H1 (cell line): Measurements from ENCODE around the gene SPTBN4. TPM values are rescaled to one million over a fixed set of nuclear protein-coding genes. Genes with fewer than 3 reads are reported as not detected.

Source experiments
- BCL11A ChIP-seq, 2 experiments: IDR thresholded peaks; one replicate each; pipeline ENCODE4 v1.6.1; 2011; ENCODE audit warnings: low read depth in 2 of 2, low read length in 2 of 2, mild to moderate bottlenecking in 2 of 2
- BRCA1 ChIP-seq: IDR thresholded peaks from 2 replicates; pipeline ENCODE4 v1.6.1; 2012; ENCODE audit warnings: low read depth, low read length, improper control_type of control experiment
- CREB1 ChIP-seq: IDR thresholded peaks from 2 replicates; pipeline ENCODE4 v1.6.1; 2012; ENCODE audit warnings: inconsistent platforms
- FOSL1 ChIP-seq: IDR thresholded peaks from 2 replicates; pipeline ENCODE4 v1.6.1; 2011; ENCODE audit warnings: mild to moderate bottlenecking, low read depth, low read length, moderate library complexity; ENCODE audit not compliant: insufficient read depth
- GABPA ChIP-seq: IDR thresholded peaks from 2 replicates; pipeline ENCODE4 v1.6.1; 2011; ENCODE audit warnings: mild to moderate bottlenecking, low read length, moderate library complexity, borderline replicate concordance; ENCODE audit not compliant: insufficient read depth
- KDM4A ChIP-seq: IDR thresholded peaks from one replicate; pipeline ENCODE4 v1.7.1; 2012; ENCODE audit warnings: low read depth, mild to moderate bottlenecking, moderate library complexity, low read length, inconsistent platforms; ENCODE audit not compliant: severe bottlenecking
- SIN3A ChIP-seq, 2 experiments: IDR thresholded peaks in 1 of 2; conservative IDR thresholded peaks in 1 of 2; 2 replicates each; pipeline ENCODE4 v1.6.1; 2011 to 2012; ENCODE audit warnings: low read length in 2 of 2, improper control_type of control experiment in 1 of 2, low read depth in 1 of 2, mild to moderate bottlenecking in 1 of 2
- TCF12 ChIP-seq: IDR thresholded peaks from 2 replicates; pipeline ENCODE4 v1.6.1; 2011; ENCODE audit warnings: low read depth, mild to moderate bottlenecking, low read length
- polyA plus RNA-seq, 7 experiments: library from polyadenylated mRNA; depleted of rRNA in 3 of 7; stranded (reverse) in 5 of 7; unstranded in 2 of 7; fragments of >200 nt in 5 of 7; fragments of 200-250 nt in 2 of 7; gene quantifications; 1 replicate in 5 of 7; 2 replicates in 1 of 7; 4 replicates in 1 of 7; pipeline versions ENCODE4 v1.2.1 to v1.2.3, GENCODE V29; 2011 to 2013; ENCODE audit warnings: missing spikeins in 2 of 7, mixed read lengths in 2 of 7
- total RNA-seq: library from RNA; stranded (reverse); fragmentation: NEBNext Ultra II Directional; extraction: Animal tissue kit (Norgen Biotek cat#: 25700); gene quantifications from 2 replicates; pipeline ENCODE4 v1.2.1, GENCODE V29; 2021
- TF ChIP-seq, protein P1 (sequence below): fragments of 300-600 bp; sonication (generic); IDR thresholded peaks from 2 replicates; pipeline ENCODE4 v1.7.1; 2012; ENCODE audit warnings: low read length, moderate library complexity, mild to moderate bottlenecking, inconsistent platforms; ENCODE audit not compliant: insufficient replicate concordance

SPTBN4 gene
- total and polyA plus RNA-seq, 2 of the 8 experiments (the other 6 are each of a cell fraction or from before 2014, with no cell fraction given), result 1.9 to 3.0 TPM

DNA sequence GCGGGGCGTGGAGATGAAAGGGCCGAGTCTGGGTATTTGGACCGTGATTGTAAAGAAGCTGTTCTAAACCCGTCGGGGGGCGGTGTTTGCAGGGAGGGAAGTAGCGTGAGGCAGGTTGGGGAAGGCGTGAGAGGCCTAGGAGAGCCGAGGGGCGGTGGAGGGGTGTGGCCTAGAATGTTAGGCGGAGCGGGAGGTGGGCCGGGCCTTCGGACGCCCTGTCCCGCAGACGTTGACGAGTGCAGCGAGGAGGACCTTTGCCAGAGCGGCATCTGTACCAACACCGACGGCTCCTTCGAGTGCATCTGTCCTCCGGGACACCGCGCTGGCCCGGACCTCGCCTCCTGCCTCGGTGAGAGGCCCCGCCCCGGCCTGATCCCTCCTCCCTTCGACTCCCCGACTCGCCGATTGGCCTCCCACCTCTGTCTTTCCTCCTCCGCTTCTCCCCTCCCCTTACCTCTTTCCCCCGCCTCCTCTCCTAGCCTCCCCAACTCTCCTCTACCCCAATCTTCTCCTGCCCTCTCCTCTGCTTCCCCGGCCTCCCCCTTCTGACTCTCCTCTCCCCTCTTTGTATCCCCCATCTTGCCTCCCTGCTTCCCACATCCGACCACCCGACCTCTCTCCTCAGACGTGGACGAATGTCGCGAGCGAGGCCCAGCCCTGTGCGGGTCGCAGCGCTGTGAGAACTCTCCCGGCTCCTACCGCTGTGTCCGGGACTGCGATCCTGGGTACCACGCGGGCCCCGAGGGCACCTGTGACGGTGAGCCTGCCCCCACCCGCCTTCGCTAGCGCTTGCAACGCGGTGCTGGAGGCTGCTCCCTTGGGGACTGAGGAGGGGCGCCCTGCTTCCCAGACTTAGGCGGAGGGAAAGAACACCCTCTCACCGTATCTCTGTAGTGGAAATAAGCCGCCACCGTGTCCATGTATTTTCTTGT, 147.2 kb downstream of the SPTBN4 start (continued):
- TF ChIP-seq, protein P1, sequence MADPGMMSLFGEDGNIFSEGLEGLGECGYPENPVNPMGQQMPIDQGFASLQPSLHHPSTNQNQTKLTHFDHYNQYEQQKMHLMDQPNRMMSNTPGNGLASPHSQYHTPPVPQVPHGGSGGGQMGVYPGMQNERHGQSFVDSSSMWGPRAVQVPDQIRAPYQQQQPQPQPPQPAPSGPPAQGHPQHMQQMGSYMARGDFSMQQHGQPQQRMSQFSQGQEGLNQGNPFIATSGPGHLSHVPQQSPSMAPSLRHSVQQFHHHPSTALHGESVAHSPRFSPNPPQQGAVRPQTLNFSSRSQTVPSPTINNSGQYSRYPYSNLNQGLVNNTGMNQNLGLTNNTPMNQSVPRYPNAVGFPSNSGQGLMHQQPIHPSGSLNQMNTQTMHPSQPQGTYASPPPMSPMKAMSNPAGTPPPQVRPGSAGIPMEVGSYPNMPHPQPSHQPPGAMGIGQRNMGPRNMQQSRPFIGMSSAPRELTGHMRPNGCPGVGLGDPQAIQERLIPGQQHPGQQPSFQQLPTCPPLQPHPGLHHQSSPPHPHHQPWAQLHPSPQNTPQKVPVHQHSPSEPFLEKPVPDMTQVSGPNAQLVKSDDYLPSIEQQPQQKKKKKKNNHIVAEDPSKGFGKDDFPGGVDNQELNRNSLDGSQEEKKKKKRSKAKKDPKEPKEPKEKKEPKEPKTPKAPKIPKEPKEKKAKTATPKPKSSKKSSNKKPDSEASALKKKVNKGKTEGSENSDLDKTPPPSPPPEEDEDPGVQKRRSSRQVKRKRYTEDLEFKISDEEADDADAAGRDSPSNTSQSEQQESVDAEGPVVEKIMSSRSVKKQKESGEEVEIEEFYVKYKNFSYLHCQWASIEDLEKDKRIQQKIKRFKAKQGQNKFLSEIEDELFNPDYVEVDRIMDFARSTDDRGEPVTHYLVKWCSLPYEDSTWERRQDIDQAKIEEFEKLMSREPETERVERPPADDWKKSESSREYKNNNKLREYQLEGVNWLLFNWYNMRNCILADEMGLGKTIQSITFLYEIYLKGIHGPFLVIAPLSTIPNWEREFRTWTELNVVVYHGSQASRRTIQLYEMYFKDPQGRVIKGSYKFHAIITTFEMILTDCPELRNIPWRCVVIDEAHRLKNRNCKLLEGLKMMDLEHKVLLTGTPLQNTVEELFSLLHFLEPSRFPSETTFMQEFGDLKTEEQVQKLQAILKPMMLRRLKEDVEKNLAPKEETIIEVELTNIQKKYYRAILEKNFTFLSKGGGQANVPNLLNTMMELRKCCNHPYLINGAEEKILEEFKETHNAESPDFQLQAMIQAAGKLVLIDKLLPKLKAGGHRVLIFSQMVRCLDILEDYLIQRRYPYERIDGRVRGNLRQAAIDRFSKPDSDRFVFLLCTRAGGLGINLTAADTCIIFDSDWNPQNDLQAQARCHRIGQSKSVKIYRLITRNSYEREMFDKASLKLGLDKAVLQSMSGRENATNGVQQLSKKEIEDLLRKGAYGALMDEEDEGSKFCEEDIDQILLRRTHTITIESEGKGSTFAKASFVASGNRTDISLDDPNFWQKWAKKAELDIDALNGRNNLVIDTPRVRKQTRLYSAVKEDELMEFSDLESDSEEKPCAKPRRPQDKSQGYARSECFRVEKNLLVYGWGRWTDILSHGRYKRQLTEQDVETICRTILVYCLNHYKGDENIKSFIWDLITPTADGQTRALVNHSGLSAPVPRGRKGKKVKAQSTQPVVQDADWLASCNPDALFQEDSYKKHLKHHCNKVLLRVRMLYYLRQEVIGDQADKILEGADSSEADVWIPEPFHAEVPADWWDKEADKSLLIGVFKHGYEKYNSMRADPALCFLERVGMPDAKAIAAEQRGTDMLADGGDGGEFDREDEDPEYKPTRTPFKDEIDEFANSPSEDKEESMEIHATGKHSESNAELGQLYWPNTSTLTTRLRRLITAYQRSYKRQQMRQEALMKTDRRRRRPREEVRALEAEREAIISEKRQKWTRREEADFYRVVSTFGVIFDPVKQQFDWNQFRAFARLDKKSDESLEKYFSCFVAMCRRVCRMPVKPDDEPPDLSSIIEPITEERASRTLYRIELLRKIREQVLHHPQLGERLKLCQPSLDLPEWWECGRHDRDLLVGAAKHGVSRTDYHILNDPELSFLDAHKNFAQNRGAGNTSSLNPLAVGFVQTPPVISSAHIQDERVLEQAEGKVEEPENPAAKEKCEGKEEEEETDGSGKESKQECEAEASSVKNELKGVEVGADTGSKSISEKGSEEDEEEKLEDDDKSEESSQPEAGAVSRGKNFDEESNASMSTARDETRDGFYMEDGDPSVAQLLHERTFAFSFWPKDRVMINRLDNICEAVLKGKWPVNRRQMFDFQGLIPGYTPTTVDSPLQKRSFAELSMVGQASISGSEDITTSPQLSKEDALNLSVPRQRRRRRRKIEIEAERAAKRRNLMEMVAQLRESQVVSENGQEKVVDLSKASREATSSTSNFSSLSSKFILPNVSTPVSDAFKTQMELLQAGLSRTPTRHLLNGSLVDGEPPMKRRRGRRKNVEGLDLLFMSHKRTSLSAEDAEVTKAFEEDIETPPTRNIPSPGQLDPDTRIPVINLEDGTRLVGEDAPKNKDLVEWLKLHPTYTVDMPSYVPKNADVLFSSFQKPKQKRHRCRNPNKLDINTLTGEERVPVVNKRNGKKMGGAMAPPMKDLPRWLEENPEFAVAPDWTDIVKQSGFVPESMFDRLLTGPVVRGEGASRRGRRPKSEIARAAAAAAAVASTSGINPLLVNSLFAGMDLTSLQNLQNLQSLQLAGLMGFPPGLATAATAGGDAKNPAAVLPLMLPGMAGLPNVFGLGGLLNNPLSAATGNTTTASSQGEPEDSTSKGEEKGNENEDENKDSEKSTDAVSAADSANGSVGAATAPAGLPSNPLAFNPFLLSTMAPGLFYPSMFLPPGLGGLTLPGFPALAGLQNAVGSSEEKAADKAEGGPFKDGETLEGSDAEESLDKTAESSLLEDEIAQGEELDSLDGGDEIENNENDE, result no peak
- TF ChIP-seq CREB1 (no peak; the same call in 1 of the 2 replicates), KDM4A (peak; percentile 61), BRCA1 (no peak), BCL11A (IDR thresholded peaks at IDR 0.05; ENCODE audit: low read depth in 2 of 2, low read length in 2 of 2) (no peak), SIN3A (conservative IDR thresholded peaks at IDR 0.05 in 1 of 2, IDR thresholded peaks at IDR 0.05 in 1 of 2; ENCODE audit: low read depth in 1 of 2, low read length in 2 of 2) (no peak; a peak in 1 of 4 replicates), FOSL1 (no peak), GABPA (no peak), TCF12 (no peak)
